NB4 (cell line): ENCODE results near the gene DTNBP1.

ENCODE experiments used
- DNase-seq: peaks from one replicate; pipeline ENCODE4 v3.0.0; 2010; ENCODE audit warnings: low read depth
- H3K4me3 ChIP-seq: one replicate; pipeline ENCODE4 v1.5.1; 2011; ENCODE audit warnings: mild to moderate bottlenecking, low read depth, low read length, moderate library complexity
- MYC ChIP-seq: IDR thresholded peaks from 2 replicates; pipeline ENCODE4 v1.6.1; 2011; ENCODE audit warnings: low read depth, low read length
- POLR2A ChIP-seq: IDR thresholded peaks from 2 replicates; pipeline ENCODE4 v1.6.1; 2011; ENCODE audit warnings: mild to moderate bottlenecking; ENCODE audit not compliant: insufficient read length; ENCODE audit errors: extremely low read depth
- TF ChIP-seq, protein P1 (sequence below): IDR thresholded peaks from one replicate; pipeline ENCODE4 v1.5.1; 2012; ENCODE audit warnings: low read depth, low read length
- TF ChIP-seq, protein P2 (sequence below): IDR thresholded peaks from 2 replicates; pipeline ENCODE4 v1.6.1; 2011; ENCODE audit warnings: low read depth, low read length

DTNBP1 gene

DNA sequence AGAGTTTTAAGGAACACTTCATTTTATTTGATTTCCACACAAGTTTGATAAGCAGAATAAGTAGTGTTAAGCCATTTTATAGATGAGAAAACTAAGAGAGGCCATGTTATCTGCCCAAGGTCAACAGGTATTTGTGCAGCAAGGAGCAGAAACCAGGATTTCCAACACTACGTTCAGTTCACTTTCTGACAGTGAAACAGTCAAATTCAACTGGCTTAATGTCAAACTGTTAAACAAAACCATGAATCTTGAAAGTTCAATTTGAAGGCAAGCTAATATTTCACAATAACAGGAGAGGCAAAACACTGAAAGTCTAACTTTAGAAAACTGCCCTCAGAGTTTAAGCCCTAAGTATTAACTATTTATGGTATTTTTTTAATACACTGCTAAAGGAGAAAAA lies 32.6 kb downstream of the DTNBP1 start:
- TF ChIP-seq, protein P1, sequence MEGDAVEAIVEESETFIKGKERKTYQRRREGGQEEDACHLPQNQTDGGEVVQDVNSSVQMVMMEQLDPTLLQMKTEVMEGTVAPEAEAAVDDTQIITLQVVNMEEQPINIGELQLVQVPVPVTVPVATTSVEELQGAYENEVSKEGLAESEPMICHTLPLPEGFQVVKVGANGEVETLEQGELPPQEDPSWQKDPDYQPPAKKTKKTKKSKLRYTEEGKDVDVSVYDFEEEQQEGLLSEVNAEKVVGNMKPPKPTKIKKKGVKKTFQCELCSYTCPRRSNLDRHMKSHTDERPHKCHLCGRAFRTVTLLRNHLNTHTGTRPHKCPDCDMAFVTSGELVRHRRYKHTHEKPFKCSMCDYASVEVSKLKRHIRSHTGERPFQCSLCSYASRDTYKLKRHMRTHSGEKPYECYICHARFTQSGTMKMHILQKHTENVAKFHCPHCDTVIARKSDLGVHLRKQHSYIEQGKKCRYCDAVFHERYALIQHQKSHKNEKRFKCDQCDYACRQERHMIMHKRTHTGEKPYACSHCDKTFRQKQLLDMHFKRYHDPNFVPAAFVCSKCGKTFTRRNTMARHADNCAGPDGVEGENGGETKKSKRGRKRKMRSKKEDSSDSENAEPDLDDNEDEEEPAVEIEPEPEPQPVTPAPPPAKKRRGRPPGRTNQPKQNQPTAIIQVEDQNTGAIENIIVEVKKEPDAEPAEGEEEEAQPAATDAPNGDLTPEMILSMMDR: no peak
- TF ChIP-seq MYC (no peak), POLR2A (no peak)
- TF ChIP-seq, protein P2, sequence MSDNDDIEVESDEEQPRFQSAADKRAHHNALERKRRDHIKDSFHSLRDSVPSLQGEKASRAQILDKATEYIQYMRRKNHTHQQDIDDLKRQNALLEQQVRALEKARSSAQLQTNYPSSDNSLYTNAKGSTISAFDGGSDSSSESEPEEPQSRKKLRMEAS: no peak
- H3K4me3 ChIP-seq: no peak overlapping the region
- no peak for DNase-seq

DNA sequence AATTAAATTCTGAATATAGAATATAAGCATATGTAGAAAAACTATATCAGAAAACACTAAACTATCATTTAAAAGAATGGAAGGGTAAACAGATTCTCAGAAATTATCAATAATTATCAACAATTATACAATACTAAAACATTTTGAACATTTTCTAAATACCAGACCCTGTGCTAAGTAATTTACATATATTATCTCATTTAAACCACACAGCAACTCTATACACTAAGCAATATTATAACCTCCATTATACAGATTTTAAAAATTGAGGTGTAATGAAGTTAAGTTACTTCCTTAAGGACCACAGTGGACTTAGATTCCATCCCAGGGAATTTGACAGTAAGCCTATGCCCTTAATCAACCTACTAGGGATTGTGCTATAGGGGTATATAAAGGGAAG lies 33.3 kb downstream of the DTNBP1 start:
- no peak overlapping the region for H3K4me3 ChIP-seq
- no peak for DNase-seq
- TF ChIP-seq MYC (no peak), POLR2A (no peak)
- TF ChIP-seq, protein P2: no peak
- TF ChIP-seq, protein P1: no peak

DNA sequence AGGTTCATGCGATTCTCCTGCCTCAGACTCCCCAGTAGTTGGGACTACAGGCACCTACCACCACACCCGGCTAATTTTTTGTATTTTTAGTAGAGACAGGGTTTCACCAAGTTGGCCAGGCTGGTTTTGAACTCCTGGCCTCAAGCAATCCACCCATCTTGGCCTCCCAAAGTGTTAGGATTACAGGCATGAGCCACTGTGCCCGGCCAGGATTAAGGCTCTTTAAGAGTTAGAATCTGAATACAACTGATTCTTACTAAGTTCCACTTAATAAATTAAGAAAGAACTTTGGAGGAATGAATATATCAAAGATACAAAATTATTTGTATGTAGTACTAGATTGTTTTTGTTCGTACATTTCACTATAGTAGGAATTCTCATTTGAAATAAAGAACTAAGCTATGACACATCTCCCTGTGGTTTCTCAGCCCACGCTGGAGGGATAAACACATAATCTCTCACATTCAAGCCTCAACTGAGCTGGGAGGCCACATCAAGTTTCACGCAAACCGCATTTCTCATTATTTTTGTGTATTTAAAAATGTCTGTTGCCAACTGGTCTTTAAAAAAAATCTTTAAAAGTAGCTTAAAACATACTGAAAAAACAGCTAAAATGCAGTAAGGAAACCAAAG lies 34.2 kb downstream of the DTNBP1 start:
- no peak overlapping the region for H3K4me3 ChIP-seq
- TF ChIP-seq, protein P1: no peak
- TF ChIP-seq, protein P2: no peak
- TF ChIP-seq MYC: no peak
- TF ChIP-seq POLR2A: no peak
- peak; percentile 67 for DNase-seq

DNA sequence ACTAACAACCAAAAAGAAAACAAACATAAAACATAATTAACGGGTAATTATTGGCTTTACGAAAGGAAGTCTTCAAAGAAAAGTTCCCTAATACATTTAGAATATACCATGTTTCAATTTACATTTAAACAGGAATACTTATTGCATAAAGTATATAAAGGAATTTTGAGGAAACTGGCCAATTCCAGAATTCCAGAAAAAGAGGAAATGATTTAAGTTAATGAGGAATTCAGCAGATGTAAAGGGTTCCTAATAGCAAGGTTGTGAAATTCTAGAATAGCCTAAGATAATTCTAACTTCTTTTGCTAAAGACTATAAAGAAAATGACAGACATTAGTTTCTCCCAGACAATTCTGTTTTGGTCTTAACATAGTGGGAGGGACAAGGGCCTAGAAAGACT lies 35.0 kb downstream of the DTNBP1 start:
- H3K4me3 ChIP-seq: no peak overlapping the region
- TF ChIP-seq, protein P2: no peak
- TF ChIP-seq POLR2A (no peak), MYC (no peak)
- TF ChIP-seq, protein P1: no peak

DNA sequence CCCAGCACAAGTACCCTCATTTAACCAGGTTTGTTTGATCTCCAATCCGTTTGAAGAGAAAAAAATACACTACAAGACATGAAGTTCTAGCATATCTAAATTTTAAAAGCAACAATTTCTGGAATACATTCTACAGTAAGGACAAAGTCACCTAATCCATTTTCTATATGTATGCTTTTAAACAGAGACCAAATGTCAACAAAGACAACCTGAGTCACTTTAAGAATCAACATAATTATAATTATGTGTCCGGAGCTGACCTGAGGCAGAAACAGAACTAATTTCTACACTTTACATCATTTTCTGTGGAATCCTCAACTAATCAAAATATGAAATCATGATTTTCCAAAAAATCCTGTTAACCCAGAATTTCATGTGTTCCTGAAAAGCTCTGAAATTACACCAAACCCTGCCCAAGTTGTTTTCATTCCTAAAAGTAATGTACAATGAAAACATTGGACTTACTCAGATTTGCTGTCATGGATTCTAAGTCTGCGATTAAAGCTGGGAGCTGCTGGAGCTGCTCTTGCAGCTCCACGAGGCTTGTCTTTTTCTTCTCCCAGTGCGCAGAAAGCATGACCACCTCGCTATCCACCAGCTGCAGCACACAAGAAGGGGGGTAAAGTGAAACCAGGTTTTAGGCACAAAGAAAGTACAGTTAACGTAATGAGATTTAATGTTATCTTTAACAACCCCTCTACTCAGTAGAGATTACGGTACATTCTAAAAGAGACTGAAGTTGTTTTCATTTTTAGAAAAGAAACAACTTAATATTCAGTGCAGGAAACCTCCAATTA lies 35.8 kb downstream of the DTNBP1 start:
- DNase-seq: no peak
- TF ChIP-seq, protein P1: no peak
- TF ChIP-seq POLR2A (no peak), MYC (no peak)
- TF ChIP-seq, protein P2: no peak
- H3K4me3 ChIP-seq: no peak overlapping the region

More for the DNA sequence above, 35.0 kb downstream of the DTNBP1 start:
- DNase-seq: no peak
